GM19452 (cell line): ENCODE results near the gene FCMR.

Experiments
- ATAC-seq: cut with Tn5 transposase; IDR thresholded peaks from one replicate; pipeline ENCODE4 v1.9.1; 2021; ENCODE audit not compliant: unreplicated experiment

Gene FCMR

DNA sequence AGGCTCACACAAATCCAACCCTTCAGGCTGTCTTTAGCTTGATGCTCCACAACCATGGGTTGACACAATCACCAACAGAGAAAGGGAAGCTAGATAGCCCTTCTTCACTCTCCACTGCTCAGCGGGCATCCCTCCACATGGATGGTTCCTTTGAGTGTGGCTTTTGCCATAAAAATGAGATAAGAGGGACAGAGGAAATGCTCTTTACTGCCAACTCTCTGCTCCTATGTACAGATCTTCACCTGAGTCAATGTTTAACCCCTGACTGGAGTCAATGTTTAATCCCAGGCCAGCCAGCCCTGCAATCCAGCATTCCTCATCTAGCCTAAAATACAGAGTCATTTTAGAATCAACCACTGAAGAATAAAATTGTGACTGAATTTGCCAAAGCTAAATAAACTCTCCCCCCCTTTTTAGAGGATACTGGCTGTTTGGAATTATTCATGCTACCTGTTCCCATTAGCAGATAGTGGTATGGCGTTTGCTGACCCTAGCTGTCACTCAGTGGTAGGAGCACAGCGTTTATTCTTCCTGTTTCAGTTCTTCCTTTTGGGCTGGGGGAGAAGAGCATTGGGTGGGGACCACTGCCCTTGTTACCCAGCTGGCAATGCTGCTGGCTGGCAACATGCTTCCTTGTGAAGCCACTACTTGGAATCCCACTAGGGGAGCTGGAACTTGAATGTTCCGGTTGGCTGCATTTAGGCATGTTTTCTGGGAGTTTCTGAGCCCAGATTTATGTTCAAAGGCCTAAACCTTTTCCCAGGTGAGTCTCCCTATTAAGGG, 29.8 kb upstream of the FCMR start:
- ATAC-seq: peak; percentile 58

DNA sequence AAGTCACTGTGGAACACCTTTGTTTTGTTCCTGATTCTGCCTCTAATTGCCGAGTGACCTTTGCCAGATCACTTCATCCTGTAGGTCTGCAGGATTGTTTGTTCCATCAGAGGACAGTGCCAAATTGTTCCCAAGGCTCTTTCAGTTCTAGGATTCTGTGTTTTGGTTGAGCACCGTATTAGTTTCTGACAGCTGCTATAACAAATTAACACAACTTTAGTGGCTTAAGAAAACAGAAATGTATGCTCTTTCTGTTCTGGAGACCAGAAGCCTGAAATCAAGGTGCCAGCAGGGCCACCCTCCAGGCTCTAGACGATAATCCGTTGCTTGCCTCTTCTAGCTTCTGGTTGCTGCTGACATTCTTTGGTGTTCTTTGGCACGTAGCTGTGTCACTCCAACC, 27.9 kb upstream of the FCMR start:
- no peak for ATAC-seq

- no peak for ATAC-seq
Measured at GRCh38 chr1:206949208-206949607, 27.5 kb upstream of the FCMR start.

GRCh38 chr1:206947255-206947654, 25.5 kb upstream of the FCMR start:
- ATAC-seq: no peak

- ATAC-seq: no peak
Measured at GRCh38 chr1:206946261-206946660, 24.5 kb upstream of the FCMR start, which contains the start of gene PIGR. PIGR (minus strand) TSS chr1:206946466; CDS start chr1:206940531, 5,935 bp downstream.

DNA sequence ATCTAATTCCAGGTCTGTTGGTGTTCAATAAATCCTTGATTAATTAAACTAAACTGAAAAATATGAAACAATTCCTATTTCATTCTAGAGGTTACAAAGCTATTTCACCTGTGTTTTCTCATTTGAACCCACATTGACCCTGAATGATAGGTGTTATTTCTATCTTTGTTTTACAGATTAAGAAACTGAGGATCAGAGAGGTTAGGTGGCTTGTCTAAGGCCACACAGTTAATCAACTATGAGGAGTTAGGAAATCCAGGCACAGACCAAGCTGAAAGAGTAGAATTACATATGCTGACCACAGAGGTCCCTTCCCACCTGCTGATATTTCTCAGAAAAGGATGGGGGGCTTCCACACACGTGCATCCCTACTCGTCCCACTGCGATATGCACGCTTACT, 24.0 kb upstream of the FCMR start:
- no peak for ATAC-seq

- ATAC-seq: no peak
Measured at GRCh38 chr1:206944703-206945102, 23.0 kb upstream of the FCMR start.

DNA sequence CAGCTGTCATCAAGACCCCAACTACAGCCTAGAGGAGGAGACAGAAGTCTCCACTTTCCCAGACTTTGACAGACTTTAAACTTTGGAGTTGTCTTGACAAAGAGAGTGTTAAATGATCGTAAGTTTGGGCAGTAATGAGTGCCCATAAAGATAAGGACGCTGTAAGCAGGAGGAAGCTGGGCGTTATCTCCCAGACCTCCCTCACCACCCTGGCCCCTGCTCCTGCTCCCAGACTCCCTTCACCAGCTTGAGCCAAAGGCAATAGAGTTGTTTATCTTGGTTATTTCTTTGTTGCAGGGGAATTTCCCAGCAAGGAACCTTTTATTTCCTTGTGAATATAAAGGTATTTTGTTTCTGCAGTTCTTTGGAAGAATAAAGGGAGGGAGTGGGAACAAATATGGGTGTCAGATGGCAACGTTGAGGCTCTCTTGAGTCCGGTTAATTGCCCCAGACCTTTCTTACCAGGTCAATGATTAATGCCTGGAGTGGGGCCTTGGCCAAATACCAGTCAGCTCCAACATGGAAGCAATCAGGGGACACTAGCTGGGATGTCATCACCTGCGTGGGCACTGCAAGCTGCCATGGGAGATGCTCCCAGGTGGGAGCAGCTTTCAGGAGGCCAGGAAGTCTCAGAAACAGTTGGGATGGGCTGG, 20.2 kb upstream of the FCMR start:
- ATAC-seq: no peak

DNA sequence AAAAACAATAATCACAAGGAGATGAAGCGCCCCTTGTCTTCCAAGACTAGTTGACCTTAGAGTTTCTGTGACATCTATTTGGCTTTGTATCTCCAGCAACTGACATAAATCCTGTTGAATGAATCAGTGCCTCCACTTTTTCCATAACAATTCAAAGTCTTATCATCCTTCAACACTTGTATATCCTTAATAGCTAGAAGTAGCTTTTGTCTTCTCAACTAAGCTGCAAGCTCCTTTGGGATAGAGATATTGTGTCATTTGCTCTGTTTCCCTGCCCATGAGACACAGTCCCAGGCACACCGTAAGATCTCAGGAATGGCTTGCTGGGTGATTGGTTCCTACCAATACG, 18.8 kb upstream of the FCMR start:
- ATAC-seq: no peak

DNA sequence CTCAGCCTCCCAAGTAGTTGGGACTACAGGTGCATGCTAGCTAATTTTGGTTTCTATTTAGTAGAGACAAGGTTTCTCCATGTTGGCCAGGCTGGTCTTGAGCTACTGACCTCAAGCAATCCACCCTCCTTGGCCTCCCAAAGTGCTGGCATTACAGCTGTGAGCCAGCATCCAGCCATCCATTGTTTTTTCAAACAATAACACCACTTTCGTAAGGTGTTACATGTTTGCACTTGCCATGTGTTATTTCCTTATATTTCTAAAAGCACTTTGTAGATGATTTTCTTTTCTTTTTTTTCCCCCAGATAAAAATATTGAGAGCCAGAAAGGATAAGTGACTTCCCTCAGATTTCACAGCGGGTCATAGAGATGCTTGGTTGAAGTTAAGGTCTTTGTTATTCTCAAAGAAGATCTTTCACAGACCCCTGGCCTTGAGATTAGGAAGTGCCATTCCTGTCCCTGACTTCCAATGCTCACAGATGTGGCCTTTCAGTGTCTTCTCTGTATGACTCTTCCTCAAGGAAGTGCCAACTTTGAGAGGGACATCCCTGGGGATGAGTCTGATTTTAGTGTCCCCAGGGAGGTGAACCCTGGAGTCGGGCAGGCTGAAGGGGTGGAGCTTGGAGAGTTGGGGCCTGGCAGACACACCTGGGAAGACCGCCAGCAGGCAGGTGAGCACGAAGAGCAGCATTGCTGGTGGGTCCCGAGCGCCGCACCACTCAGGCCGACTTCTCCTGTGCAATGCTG, 18.3 kb upstream of the FCMR start:
- no peak for ATAC-seq

DNA sequence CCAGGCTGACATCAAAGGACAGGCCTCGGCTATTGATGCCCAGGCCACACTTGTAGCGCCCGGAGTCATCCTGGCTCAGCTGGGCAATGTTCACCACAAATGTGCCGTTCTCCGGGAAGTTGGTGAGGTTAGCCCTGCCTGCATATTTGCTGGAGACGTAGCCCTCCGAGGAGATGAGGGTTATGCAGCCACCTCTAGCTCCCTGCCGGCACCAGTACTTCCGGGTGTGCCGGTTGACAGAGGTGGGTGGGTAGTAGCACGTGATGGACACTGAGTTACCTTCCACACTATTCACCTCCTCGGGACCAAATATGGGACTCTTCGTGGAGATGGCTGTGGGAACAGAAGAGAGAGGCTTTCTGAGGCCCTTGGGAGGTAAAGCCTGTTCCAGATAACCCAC, 17.4 kb upstream of the FCMR start:
- no peak for ATAC-seq

- no peak for ATAC-seq
Measured at GRCh38 chr1:206937425-206937824, 15.7 kb upstream of the FCMR start.

DNA sequence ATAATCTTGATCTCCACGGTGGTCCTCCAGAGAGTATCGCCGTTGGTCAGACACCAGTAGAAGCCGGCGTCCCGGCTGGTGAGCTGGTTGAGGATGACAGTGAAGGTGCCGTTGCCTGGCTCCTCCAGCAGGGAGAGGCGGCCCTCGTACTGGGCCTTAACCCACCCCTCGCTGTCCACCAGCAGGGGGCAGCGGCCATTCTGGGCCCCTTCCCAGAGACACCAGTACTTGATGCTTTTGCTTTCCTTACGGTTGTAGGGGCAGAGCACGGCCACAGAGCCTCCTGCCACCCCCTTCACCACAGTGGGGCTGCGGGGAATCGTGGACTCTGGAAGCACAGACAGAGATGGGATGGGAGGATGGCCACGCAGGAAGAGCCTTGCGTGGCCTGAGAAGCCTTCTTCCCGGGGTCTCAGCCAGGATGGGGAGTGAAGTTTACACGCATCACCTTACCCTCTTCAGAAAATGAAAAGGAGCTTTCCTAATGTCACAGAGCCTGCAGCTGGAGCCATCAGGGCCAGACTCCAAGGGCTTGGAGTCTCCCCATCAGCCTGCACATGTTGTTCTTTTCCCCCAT, 13.8 kb upstream of the FCMR start:
- no peak for ATAC-seq

DNA sequence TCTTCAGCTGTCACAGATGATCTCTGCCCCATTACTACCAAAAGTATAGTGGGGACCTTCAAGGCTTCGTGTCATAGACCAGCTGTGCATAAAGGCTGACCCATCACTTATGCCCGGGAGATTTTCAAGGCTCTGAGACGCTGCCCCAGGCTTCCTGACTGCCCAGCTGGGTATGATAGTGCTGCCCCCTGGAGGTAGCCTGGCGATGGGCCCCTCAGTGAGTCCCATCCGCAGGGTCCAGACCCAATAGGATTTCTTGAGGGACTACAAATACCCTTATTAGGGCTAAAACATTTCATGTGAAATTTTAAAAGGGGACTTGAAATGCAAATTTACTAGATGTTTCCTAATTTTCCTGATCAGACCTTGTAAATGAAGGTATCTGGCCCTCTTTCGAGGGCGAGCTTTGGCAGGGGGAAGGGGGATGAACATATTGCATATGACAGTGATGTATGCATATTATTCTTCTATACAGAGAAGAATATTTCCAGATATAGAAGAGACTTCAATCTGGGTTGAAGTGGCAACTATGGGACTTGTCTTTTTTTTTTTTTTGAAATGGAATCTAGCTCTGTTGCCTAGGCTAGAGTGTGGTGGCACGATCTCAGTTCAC, 11.7 kb upstream of the FCMR start:
- ATAC-seq: no peak

- no peak for ATAC-seq
Measured at GRCh38 chr1:206932177-206932576, 10.4 kb upstream of the FCMR start.

DNA sequence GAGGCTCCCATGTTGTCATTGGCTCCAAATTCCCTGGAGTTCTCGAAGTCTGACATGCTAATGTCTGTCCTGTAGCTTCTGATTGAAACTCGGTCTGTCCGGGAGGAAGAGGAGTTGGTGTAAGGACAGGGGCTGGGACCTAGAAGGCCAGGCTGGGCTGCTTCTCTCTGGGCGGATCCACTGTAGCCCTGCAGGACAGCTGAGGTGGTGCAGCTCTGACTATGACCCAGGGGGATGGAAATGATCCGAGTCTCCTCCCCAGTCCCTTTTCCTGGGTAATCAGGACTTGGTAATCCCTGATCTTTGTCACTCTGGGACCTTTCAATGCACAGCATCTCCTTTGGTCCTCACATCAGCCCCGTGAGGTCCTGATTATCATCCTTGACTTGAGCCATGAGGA, 10.0 kb upstream of the FCMR start:
- ATAC-seq: no peak

GRCh38 chr1:206930210-206930798, 8.6 kb upstream of the FCMR start:
- peak; percentile 73 for ATAC-seq

DNA sequence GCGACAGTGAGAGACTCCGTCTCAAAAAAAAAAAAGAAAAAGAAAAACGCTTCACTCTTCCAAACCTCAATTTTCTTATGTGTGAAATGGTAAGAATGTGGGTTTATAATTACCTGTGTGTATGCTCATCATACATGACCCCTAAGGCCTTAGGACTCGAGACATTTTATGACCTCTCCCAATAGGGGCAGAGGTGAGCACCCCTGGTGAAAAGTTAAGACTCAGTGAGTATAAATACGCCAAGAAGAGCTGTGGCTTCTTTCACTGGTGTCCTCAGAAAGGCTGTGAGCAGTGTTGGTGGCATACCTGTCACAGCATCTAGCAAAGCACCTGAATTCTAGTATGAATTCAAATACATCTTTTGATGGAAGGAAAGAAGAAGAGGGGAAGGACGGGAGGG, 7.8 kb upstream of the FCMR start:
- no peak for ATAC-seq

DNA sequence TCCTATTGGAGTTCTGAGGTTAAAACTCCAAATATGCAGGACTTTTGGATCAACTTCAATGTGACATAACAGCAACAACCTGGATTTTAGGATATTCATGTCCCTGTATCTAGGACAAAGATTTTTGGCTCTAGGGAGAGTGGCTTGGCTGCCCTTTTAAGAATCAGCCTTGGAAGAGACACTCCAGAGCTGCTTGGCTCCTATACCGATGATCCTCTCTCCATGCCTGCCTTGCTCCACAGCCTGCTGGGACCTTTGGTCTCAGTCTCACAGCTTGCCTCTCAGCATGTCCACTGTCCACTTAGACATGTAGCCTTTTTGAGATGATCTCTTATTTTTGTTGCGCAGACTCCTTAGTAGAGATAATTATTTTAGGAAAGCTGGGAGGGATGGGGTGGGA, 4.5 kb upstream of the FCMR start:
- no peak for ATAC-seq

GRCh38 chr1:206925106-206925736, 3.5 kb upstream of the FCMR start:
- peak; percentile 56 for ATAC-seq
